H1 (cell line): ENCODE results near the gene PKP3. TPM values are rescaled to one million over a fixed set of nuclear protein-coding genes. Genes with fewer than 3 reads are reported as not detected.

Experiments used
- CTCF ChIA-PET: fragments of 300-600 bp; sonication (Branson Sonifier 250); formaldehyde crosslinking; loops from one replicate; lab custom pipeline; 2021; ENCODE audit not compliant: partially characterized antibody; lab: Charles Lee
- POLR2A ChIA-PET: fragments of 300-600 bp; sonication (Branson Sonifier 250); formaldehyde crosslinking; loops from one replicate; lab custom pipeline; 2021; ENCODE audit warnings: inconsistent platforms; ENCODE audit not compliant: partially characterized antibody; lab: Charles Lee
- DNase-seq, 2 experiments: peaks; one replicate each; pipeline versions ENCODE4 v3.0.0 to v3.0.0-alpha.2; 2010 to 2022; ENCODE audit warnings: low spot score in 2 of 2, low read depth in 1 of 2, mixed read lengths in 1 of 2
- FAIRE-seq: peaks from 2 replicates; lab custom pipeline; 2011; peaks lifted over from hg19 to GRCh38; lab: Jason Lieb, UNC
- H2AFZ ChIP-seq: 2 replicates; pipeline ENCODE4 v1.8.1; 2012; ENCODE audit warnings: low read length, inconsistent platforms
- H2AK5ac ChIP-seq: 2 replicates; pipeline ENCODE4 v1.6.1; 2013; ENCODE audit warnings: low read depth, low read length
- H2BK120ac ChIP-seq: replicated peaks from 2 replicates; pipeline ENCODE3; 2013; ENCODE audit warnings: low read depth, low read length, inconsistent platforms
- H2BK12ac ChIP-seq: 2 replicates; pipeline ENCODE4 v1.6.1; 2013; ENCODE audit warnings: low read depth, low read length
- H2BK15ac ChIP-seq: 2 replicates; pipeline ENCODE4 v1.6.1; 2013; ENCODE audit warnings: low read length
- H2BK20ac ChIP-seq: 2 replicates; pipeline ENCODE4 v1.6.1; 2013; ENCODE audit warnings: low read length
- H2BK5ac ChIP-seq: 2 replicates; pipeline ENCODE4 v1.6.1; 2013; ENCODE audit warnings: low read depth, low read length
- H3K14ac ChIP-seq: 2 replicates; pipeline ENCODE4 v1.6.1; 2013; ENCODE audit warnings: inconsistent platforms; ENCODE audit not compliant: insufficient read length
- H3K18ac ChIP-seq: 2 replicates; pipeline ENCODE4 v1.6.1; 2013; ENCODE audit warnings: low read length; ENCODE audit errors: extremely low read depth
- H3K23ac ChIP-seq: 2 replicates; pipeline ENCODE4 v1.6.1; 2013; ENCODE audit warnings: inconsistent platforms; ENCODE audit not compliant: insufficient read length
- H3K23me2 ChIP-seq: 2 replicates; pipeline ENCODE4 v1.6.1; 2013; ENCODE audit warnings: low read depth, low read length
- H3K27ac ChIP-seq: 2 replicates; pipeline ENCODE4 v1.6.1; 2011; ENCODE audit warnings: low read depth, low read length, inconsistent platforms
- H3K27me3 ChIP-seq, 4 experiments: replicated peaks in 1 of 4; 1 replicate in 1 of 4; 2 replicates in 3 of 4; pipeline versions ENCODE4 v1.6.1 to v1.8.1; 2011 to 2013; ENCODE audit warnings: low read length in 3 of 4, mild to moderate bottlenecking in 3 of 4, inconsistent platforms in 2 of 4, mixed read lengths in 2 of 4, moderate library complexity in 1 of 4; ENCODE audit not compliant: control insufficient read depth in 3 of 4, insufficient read depth in 3 of 4; ENCODE audit errors: extremely low read depth in 1 of 4
- H3K36me3 ChIP-seq, 4 experiments: 2 replicates each; pipeline versions ENCODE4 v1.6.1 to v1.8.1; 2011 to 2013; ENCODE audit warnings: mild to moderate bottlenecking in 4 of 4, low read length in 3 of 4, moderate library complexity in 2 of 4, control low read depth in 1 of 4, inconsistent platforms in 1 of 4; ENCODE audit not compliant: insufficient read depth in 4 of 4, control insufficient read depth in 2 of 4
- H3K4ac ChIP-seq: replicated peaks from 2 replicates; pipeline ENCODE3; 2013; ENCODE audit warnings: low read length, low read depth, mixed read lengths, inconsistent platforms; ENCODE audit not compliant: insufficient read length
- H3K4me1 ChIP-seq, 4 experiments: replicated peaks in 1 of 4; 1 replicate in 1 of 4; 2 replicates in 3 of 4; pipeline versions ENCODE4 v1.6.1 to v1.8.1; 2011 to 2013; ENCODE audit warnings: low read length in 3 of 4, inconsistent platforms in 2 of 4, mixed read lengths in 1 of 4; ENCODE audit not compliant: insufficient read depth in 4 of 4, control insufficient read depth in 3 of 4
- H3K4me2 ChIP-seq, 2 experiments: 2 replicates each; pipeline versions ENCODE4 v1.6.1 to v1.8.1; 2011 to 2013; ENCODE audit warnings: low read depth in 2 of 2, low read length in 2 of 2, control low read depth in 1 of 2, inconsistent platforms in 1 of 2, mild to moderate bottlenecking in 1 of 2; ENCODE audit not compliant: insufficient read depth in 1 of 2
- H3K4me3 ChIP-seq, 4 experiments: fragments of 200-600, 300-600 bp in 1 of 4; sonication (generic), shearing (Covaris generic), sonication (Bioruptor Twin) in 1 of 4; 2 replicates each; pipeline versions ENCODE4 v1.5.1 to v1.8.1; 2011 to 2016; ENCODE audit warnings: low read length in 4 of 4, low read depth in 3 of 4, control low read depth in 2 of 4, inconsistent platforms in 2 of 4, mild to moderate bottlenecking in 2 of 4, mixed read lengths in 1 of 4, moderate library complexity in 1 of 4; ENCODE audit not compliant: insufficient read depth in 2 of 4; ENCODE audit errors: extremely low read depth in 1 of 4
- H3K56ac ChIP-seq: replicated peaks from 2 replicates; pipeline ENCODE3; 2013; ENCODE audit warnings: low read depth, mild to moderate bottlenecking, mixed read lengths, low read length, inconsistent platforms; ENCODE audit not compliant: insufficient read length
- H3K79me1 ChIP-seq: 2 replicates; pipeline ENCODE4 v1.6.1; 2013; ENCODE audit warnings: low read depth, low read length, control low read depth
- H3K79me2 ChIP-seq, 2 experiments: 2 replicates each; pipeline versions ENCODE4 v1.6.1 to v1.8.1; 2012 to 2013; ENCODE audit warnings: low read length in 2 of 2, mild to moderate bottlenecking in 2 of 2, inconsistent platforms in 1 of 2; ENCODE audit not compliant: insufficient read depth in 2 of 2, control insufficient read depth in 1 of 2
- H3K9ac ChIP-seq, 4 experiments: replicated peaks in 1 of 4; 1 replicate in 1 of 4; 2 replicates in 3 of 4; pipeline versions ENCODE4 v1.6.1 to v1.8.1; 2011 to 2013; ENCODE audit warnings: low read depth in 3 of 4, low read length in 3 of 4, control low read depth in 2 of 4, mild to moderate bottlenecking in 2 of 4, moderate library complexity in 2 of 4, inconsistent platforms in 1 of 4; ENCODE audit errors: extremely low read depth in 1 of 4
- H3K9me3 ChIP-seq, 2 experiments: 2 replicates each; pipeline versions ENCODE4 v1.6.1 to v1.8.1; 2012 to 2013; ENCODE audit warnings: mild to moderate bottlenecking in 2 of 2, moderate library complexity in 2 of 2, control low read depth in 1 of 2, inconsistent platforms in 1 of 2, low read depth in 1 of 2, low read length in 1 of 2, mixed read lengths in 1 of 2; ENCODE audit not compliant: insufficient read depth in 2 of 2
- H4K20me1 ChIP-seq, 2 experiments: replicated peaks in 1 of 2; 2 replicates each; pipeline versions ENCODE3 to v1.8.1; 2011 to 2013; ENCODE audit warnings: inconsistent platforms in 2 of 2, low read length in 2 of 2, mild to moderate bottlenecking in 1 of 2; ENCODE audit not compliant: insufficient read depth in 2 of 2, control insufficient read depth in 1 of 2
- H4K5ac ChIP-seq: 2 replicates; pipeline ENCODE4 v1.6.1; 2013; ENCODE audit warnings: low read length, low read depth, mixed read lengths, inconsistent platforms; ENCODE audit not compliant: insufficient read length
- H4K8ac ChIP-seq: 2 replicates; pipeline ENCODE4 v1.8.0; 2013; ENCODE audit warnings: mild to moderate bottlenecking, moderate library complexity, low read length, inconsistent platforms; ENCODE audit not compliant: insufficient read depth; ENCODE audit errors: extremely low read depth
- H4K91ac ChIP-seq: replicated peaks from 2 replicates; pipeline ENCODE3; 2013; ENCODE audit warnings: low read length, mixed read lengths, inconsistent platforms; ENCODE audit not compliant: insufficient read length
- EP300 ChIP-seq, 2 experiments: IDR thresholded peaks; 1 replicate in 1 of 2; 2 replicates in 1 of 2; pipeline ENCODE4 v1.6.1; 2011 to 2012; ENCODE audit warnings: low read depth in 2 of 2, low read length in 2 of 2, mild to moderate bottlenecking in 2 of 2, borderline replicate concordance in 1 of 2, inconsistent platforms in 1 of 2, moderate library complexity in 1 of 2
- RBBP5 ChIP-seq: IDR thresholded peaks from 2 replicates; pipeline ENCODE4 v1.7.1; 2012; ENCODE audit warnings: low read depth, mild to moderate bottlenecking, inconsistent platforms, low read length, moderate library complexity, borderline replicate concordance
- RFX5 ChIP-seq: IDR thresholded peaks from 2 replicates; pipeline ENCODE4 v1.6.1; 2011; ENCODE audit warnings: low read depth, low read length, improper control_type of control experiment, borderline replicate concordance
- TCF12 ChIP-seq: IDR thresholded peaks from 2 replicates; pipeline ENCODE4 v1.6.1; 2011; ENCODE audit warnings: low read depth, mild to moderate bottlenecking, low read length
- ZNF274 ChIP-seq: IDR thresholded peaks from 2 replicates; pipeline ENCODE4 v1.7.0; 2012; ENCODE audit warnings: low read length, borderline replicate concordance; ENCODE audit errors: extremely low read depth
- WGBS, 2 experiments: shearing (Covaris generic) in 1 of 2; methylation state at CpG; one replicate each; pipeline versions ENCODE4 v1.1.6 to v1.1.7; 2013 to 2015; ENCODE audit warnings: low lambda C conversion rate in 2 of 2, mixed read lengths in 2 of 2, inconsistent platforms in 1 of 2, low coverage in 1 of 2, missing lambda C conversion rate in 1 of 2; ENCODE audit not compliant: insufficient replicate concordance in 2 of 2, insufficient coverage in 1 of 2, insufficient read length in 1 of 2; ENCODE audit errors: extremely low coverage in 1 of 2, missing lambda C conversion rate in 1 of 2; 5-methylcytosine and 5-hydroxymethylcytosine counted together
- polyA plus RNA-seq, 7 experiments: library from polyadenylated mRNA; depleted of rRNA in 3 of 7; stranded (reverse) in 5 of 7; unstranded in 2 of 7; fragments of >200 nt in 5 of 7; fragments of 200-250 nt in 2 of 7; gene quantifications; 1 replicate in 5 of 7; 2 replicates in 1 of 7; 4 replicates in 1 of 7; pipeline versions ENCODE4 v1.2.1 to v1.2.3, GENCODE V29; 2011 to 2013; ENCODE audit warnings: missing spikeins in 2 of 7, mixed read lengths in 2 of 7
- total RNA-seq: library from RNA; stranded (reverse); fragmentation: NEBNext Ultra II Directional; extraction: Animal tissue kit (Norgen Biotek cat#: 25700); gene quantifications from 2 replicates; pipeline ENCODE4 v1.2.1, GENCODE V29; 2021

PKP3 gene
- total and polyA plus RNA-seq, 2 of the 8 experiments (the other 6 are each of a cell fraction or from before 2014, with no cell fraction given) = 16.7 to 28.7 TPM

GRCh38 chr11:414318-414857 is 20.4 kb downstream of the PKP3 start:
- DNase-seq (peak in 1 of 2 experiments; percentile 49), FAIRE-seq (no peak)
- ChIA-PET POLR2A (interaction anchor here (0.5 to 5.5 kb wide), 5 partner anchors 9 to 47 kb away, joined by 3 to 41 read pairs (median 23); partner anchors contain the start of gene PTDSS2), CTCF (interaction anchor here (1.0 to 1.8 kb wide), 5 partner anchors 10 to 77 kb away, joined by 3 to 5 read pairs (median 3); no protein-coding TSS in a partner anchor)
- no peak overlapping the region for H3K27ac ChIP-seq
- H4K20me1 ChIP-seq = peaks cover 10 to 11% of the 10 kb centered on the region in 2 experiments
- H3K4ac ChIP-seq = peak overlapping the region; percentile 78
- H3K9ac ChIP-seq = no peak overlapping the region
- H2AK5ac ChIP-seq = peak overlapping the region; percentile 61; the same call in 1 of the 2 replicates
- no peak overlapping the region for H3K4me2 ChIP-seq
- peaks cover 0 to 19% of the 10 kb centered on the region in 2 experiments; a peak in 1 of 4 replicates for H3K79me2 ChIP-seq
- H2AFZ ChIP-seq = no peak overlapping the region
- H3K4me1 ChIP-seq = peaks cover 0 to 26% (median 16%) of the 10 kb centered on the region in 4 experiments; a peak in 6 of 7 replicates
- H3K23me2 ChIP-seq = peaks cover 9% of the 10 kb centered on the region; the same call in 1 of the 2 replicates
- H2BK15ac ChIP-seq = peak overlapping the region; percentile 83
- H3K79me1 ChIP-seq = peaks cover 5% of the 10 kb centered on the region
- no peak overlapping the region for H3K18ac ChIP-seq
- peaks cover 0 to 13% (median 4%) of the 10 kb centered on the region in 4 experiments; a peak in 5 of 7 replicates for H3K27me3 ChIP-seq
- H2BK120ac ChIP-seq = no peak overlapping the region
- 83% methylated on average over 9 of the region's 9 CpGs; no CpG with 5 or more reads in 1 of the 2 experiments for WGBS, 2 experiments
- no peaks in the 10 kb centered on the region for H3K36me3 ChIP-seq
- H3K23ac ChIP-seq = no peak overlapping the region
- TF ChIP-seq RFX5 = no peak
- no peak for TF ChIP-seq ZNF274
- no peak for TF ChIP-seq EP300 (IDR thresholded peaks at IDR 0.05; ENCODE audit: borderline replicate concordance in 1 of 2, low read depth in 2 of 2, low read length in 2 of 2)
- TF ChIP-seq RBBP5 = no peak
- TF ChIP-seq TCF12 = no peak
- H3K9me3 ChIP-seq = no peaks in the 10 kb centered on the region
- peak overlapping the region; percentile 30; the same call in 1 of the 2 replicates for H2BK5ac ChIP-seq
- H2BK20ac ChIP-seq = no peak overlapping the region
- no peak overlapping the region for H4K8ac ChIP-seq
- H3K14ac ChIP-seq = no peak overlapping the region
- H3K56ac ChIP-seq = no peak overlapping the region
- peak overlapping the region; percentile 89 for H4K91ac ChIP-seq
- peak overlapping the region; percentile 90; the same call in 1 of the 2 replicates for H2BK12ac ChIP-seq
- H3K4me3 ChIP-seq = no peak overlapping the region
- no peak overlapping the region for H4K5ac ChIP-seq
